Central memory CD4-positive, alpha-beta T cell (primary cell): ENCODE measurements around the gene LRTM2.

ENCODE experiments used
- DNase-seq: peaks from one replicate; pipeline ENCODE4 v3.0.0; 2022

LRTM2 gene

GRCh38 chr12:1885599-1886245 lies 65.4 kb downstream of the LRTM2 start:
- DNase-seq: no peak
